HL-60/S4 (cell line): ENCODE measurements around the gene MED27.

Source experiments
- in situ Hi-C: fragments of 300-500 bp; cut with MboI; formaldehyde crosslinking; loops from 2 replicates; pipeline ENCODE4 v1.14.3; 2022; ENCODE audit warnings: low sequenced_read_pairs

MED27 gene

GRCh38 chr9:131889437-131890251 lies 190.0 kb downstream of the MED27 start:
- in situ Hi-C loops = no loop called here

DNA sequence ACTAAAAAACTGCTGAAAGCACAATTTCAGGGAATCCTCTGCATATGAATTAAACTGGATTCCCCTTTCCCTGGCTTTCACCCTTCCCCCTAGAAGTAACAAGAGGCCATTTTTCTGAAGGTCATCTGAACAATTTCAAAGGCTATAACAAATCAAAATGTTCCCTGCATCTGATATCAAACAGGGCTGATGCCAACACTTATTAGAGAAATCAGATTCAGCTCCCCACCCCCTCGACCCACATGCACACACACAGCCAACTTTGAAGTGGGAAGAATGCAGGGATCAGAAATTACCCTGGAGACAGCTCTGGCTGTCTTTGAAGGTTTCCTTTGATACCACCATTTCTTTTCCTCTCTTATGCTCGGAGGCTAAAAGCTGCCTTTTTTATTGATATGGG lies 190.7 kb downstream of the MED27 start:
- in situ Hi-C loops = no loop called here

DNA sequence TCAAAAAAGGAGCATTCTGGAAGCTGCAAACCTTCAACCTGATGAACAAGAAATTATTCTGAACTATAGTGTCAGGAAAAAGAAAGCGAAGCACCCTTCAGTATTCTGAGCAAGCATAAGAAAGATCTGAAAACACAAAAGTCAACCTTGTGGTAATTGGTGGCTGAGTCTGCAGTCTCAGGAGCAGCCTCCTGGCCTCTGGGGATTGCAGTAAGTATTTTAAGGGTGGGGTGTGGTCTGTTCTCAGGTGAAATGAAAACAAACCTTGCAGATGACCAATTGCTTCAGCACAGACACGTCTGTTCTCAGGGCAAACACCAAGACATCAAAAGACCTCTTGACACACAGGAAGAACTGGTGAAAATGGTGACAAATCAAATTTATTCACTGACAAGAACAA lies 192.0 kb downstream of the MED27 start:
- in situ Hi-C loops = no loop called here

DNA sequence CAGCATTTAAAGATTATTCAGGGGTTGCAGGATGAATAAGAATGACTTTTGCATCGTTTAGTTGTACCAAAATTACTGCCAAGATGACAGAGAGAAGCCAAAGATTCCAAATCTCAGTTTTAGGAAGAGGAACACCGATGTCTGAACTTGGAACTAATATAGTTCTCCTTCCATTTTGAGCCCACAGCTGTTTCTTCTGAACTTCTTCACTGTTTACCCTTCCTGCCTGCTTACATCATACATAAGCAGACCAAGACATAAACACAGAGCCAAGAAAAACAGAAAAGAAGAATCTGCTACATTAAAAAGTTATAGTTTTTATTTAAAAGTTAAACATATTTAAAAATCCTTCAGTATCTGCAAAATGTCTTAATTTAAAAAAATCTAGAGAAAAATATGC lies 192.8 kb downstream of the MED27 start:
- in situ Hi-C loops = no loop called here

DNA sequence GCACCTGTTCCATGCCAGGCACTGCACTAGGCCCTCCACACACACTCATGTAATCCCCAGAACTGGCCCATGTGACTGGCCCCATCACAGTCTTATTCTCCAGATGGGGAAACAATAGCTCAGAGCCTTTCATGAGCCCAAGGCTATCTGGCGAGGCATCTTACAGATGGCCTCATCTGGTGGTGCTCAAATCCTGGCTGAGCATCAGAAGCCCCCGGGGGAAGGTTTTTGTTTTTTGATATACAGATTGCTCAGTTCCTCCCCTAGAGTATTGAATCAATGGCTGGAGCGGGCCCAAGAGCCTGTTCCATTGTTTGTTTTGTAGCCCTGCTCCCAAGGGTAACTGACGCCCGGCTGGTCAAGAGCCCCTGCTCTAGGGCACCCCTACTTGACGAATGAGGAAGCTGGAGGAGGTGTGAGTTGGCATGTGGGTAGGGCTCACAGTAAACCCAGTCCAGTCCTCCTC lies 194.5 kb downstream of the MED27 start:
- in situ Hi-C loops = no loop called here

GRCh38 chr9:131884222-131884621 lies 195.4 kb downstream of the MED27 start:
- in situ Hi-C loops = no loop called here

DNA sequence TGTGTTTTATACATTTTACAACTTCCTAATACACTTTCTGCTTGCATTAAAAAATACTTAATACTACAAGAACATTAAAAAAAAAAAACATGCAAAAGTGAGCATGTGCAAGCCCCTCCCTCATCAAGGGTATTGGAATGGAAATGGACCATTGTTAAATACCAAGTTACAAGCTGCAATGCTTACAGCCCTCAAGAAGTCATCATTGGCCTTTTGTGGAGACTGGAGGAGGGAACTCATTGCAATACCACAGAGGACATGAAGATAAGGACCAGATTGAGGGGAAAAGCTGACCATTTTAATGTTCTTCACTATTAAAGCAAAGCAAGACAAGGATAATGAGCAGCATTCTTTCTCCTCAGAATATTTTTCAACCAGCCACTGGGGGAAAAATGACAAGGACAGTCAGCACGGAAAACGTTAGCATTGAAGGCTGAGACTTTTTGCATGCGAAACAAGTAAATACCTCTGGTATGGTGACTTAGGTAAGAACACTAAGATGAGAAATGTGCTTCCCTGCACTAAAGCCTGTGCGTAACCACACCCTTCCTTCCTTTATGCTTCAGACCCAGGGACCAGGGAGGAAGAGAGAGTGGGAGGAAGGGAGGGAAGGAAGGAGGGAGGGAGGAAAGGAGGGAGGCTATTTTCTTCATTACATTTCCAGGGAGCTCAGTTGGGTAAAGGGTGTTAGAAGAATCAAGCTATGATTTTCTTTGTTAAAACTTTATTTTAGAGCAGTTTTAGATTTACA lies 198.7 kb downstream of the MED27 start:
- in situ Hi-C loops = no loop called here

GRCh38 chr9:131879911-131880290 lies 199.8 kb downstream of the MED27 start:
- in situ Hi-C loops = no loop called here

DNA sequence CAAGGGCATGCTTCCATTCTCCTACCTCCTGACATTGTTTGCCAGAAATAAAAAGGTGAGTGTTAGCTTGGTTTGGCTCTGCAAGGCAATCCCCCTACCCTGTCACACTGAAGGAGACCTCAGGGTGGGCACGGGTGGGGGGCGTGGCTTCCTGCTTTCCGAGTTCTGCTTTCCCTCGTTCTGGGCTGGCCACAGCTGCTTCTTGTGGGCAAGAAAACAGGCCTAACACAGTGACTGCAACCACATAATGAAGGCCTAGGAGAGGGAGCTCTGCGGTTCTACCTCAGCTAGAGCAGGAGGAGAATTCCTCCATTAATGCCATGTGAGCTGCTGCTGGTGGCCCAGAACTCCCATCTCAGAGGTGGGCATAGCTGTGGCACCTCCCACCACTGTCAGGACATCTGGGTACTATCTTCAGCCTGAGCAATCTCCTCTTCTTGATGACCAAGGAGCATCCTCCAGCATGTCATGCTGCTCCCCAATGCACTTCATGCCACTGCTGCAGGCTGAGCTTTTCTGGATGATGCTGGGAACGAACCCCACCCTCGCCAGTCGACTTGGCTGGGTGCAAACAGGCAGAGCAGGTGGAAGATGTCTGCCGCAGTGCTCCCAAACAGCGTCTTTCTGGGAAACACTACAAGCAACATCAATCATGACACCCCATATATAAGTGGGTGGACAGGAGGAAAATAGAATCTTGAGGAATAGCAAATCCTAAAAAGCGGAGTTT lies 200.3 kb downstream of the MED27 start:
- in situ Hi-C loops = no loop called here

GRCh38 chr9:131876486-131876885 lies 203.2 kb downstream of the MED27 start:
- in situ Hi-C loops = no loop called here

GRCh38 chr9:131875828-131876485 lies 203.7 kb downstream of the MED27 start:
- in situ Hi-C loops = no loop called here

GRCh38 chr9:131874916-131875670 lies 204.6 kb downstream of the MED27 start:
- in situ Hi-C loops = no loop called here

GRCh38 chr9:131874447-131874846 lies 205.2 kb downstream of the MED27 start:
- in situ Hi-C loops = no loop called here

DNA sequence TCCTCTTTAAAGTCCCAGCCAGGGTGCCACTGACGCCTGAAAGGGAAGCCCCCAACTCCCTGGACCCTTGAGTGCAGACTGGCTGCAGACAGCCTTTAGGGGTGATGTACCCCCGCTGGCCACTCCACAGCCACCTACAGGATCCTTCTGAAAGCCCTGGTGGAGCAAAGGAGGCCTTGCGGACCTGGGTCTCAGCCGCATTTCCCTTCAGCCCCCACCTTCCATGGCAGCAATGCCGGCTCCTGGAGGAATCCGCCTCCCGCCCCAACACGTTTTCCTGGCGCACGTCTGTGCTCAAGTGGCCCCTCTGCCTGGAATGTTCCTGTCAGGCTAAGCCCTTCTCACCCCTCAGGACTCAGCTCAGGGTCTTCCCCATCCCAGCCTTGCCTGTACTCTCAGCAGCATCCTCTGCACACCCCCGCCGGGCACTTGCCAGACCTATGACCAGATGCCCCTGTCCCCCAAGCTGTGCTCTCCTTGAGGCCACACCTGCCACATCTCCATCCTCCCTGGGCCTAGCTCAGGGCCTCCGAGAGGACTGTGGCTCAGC lies 205.7 kb downstream of the MED27 start:
- in situ Hi-C loops = no loop called here

GRCh38 chr9:131873335-131873734 lies 206.3 kb downstream of the MED27 start:
- in situ Hi-C loops = no loop called here

- in situ Hi-C loops = no loop called here
Observed at GRCh38 chr9:131872702-131873101, 207.0 kb downstream of the MED27 start.

DNA sequence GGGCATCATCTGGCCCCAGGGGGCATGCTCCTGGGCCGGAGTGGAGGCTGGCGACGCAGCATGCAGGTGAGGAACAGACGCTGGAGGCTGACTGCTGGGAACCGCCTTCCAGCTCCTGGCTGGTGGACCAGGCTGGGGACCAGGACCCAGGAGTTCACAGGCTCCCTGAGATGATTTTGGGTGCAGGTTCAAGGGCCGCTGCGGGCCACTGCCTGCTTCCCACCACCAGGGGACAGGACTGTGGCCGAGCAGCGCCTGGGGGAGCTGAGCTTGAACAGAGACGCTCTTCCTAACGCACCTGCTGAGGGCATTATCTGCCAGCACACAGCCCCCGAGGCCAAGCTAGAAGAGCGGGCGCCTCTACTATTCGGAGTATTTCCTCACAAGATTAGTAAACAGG lies 207.7 kb downstream of the MED27 start:
- in situ Hi-C loops = no loop called here

- in situ Hi-C loops = no loop called here
Observed at GRCh38 chr9:131870156-131870555, 209.5 kb downstream of the MED27 start.

DNA sequence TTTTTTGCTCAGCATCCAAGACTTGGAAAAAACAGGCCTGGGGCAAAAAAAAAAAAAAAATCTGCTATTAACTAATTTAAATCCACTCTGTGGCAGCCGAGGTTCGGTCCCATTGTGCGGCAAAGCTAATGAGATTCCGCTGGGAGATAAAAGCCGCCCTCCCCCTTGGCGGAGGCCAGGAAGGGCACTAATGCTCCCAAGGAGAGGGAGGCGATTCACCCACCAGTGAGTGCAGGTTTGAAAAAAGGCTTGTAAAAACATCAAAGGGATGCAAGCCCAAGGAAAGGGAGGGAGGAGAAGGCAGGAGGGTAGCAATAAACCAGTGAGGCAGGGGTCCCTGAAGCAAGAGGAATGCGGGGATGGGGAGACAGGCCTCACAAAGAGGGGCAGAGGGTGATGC lies 210.3 kb downstream of the MED27 start:
- in situ Hi-C loops = no loop called here

GRCh38 chr9:131868766-131869165 lies 210.9 kb downstream of the MED27 start:
- in situ Hi-C loops = no loop called here
